GM20000 (cell line): Measurements from ENCODE around the gene PRAMEF17.
"Not testable (repeated sequence)": the region's sequence is repeated elsewhere in the genome, so short reads cannot be mapped to it uniquely, and the experiment has no call there.

Experiments used
- DNase-seq: peaks from one replicate; pipeline ENCODE4 v3.0.0; 2012; ENCODE audit warnings: low spot score
- CTCF ChIP-seq: IDR thresholded peaks from 2 replicates; pipeline ENCODE4 v1.5.1; 2012; ENCODE audit warnings: mild to moderate bottlenecking, control low read depth; ENCODE audit errors: extremely low read depth, missing control alignments

The PRAMEF17 gene

GRCh38 chr1:13430495-13430894 lies 41.1 kb downstream of the PRAMEF17 start:
- no peak for TF ChIP-seq CTCF
- no peak for DNase-seq

GRCh38 chr1:13432251-13432650 lies 42.8 kb downstream of the PRAMEF17 start:
- no peak for DNase-seq
- TF ChIP-seq CTCF: no peak

- DNase-seq: not testable (repeated sequence)
These were observed 44.4 kb downstream of the PRAMEF17 start for GRCh38 chr1:13433694-13434358.

GRCh38 chr1:13435458-13435857 lies 46.0 kb downstream of the PRAMEF17 start:
- TF ChIP-seq CTCF: no peak
- DNase-seq: no peak

- not testable (repeated sequence) for DNase-seq
These were observed 49.8 kb downstream of the PRAMEF17 start for GRCh38 chr1:13439104-13439783.
